ENCODE measurements around the gene UVRAG. TPM values are rescaled to one million over a fixed set of nuclear protein-coding genes. Genes with fewer than 3 reads are reported as not detected.

UVRAG gene
- total RNA-seq, 2 experiments from 2014 or later = 15.9 to 18.3 TPM

GRCh38 chr11:76129729-76130128 lies 314.7 kb downstream of the UVRAG start:
- H3K4me3 Mint-ChIP-seq = no peak overlapping the region
- H3K27ac Mint-ChIP-seq = no peak overlapping the region
- no peaks in the 10 kb centered on the region for H3K27me3 Mint-ChIP-seq (ENCODE audit: low read depth)
- no peak for DNase-seq
- peaks cover 36% of the 10 kb centered on the region for H3K4me1 Mint-ChIP-seq (ENCODE audit: low read depth)
- H3K36me3 Mint-ChIP-seq (ENCODE audit: low read depth) = peaks cover 4% of the 10 kb centered on the region
- intact Hi-C loops (cut with micrococcal nuclease) = loop anchor here (5.0 kb wide), 1 partner anchor 232 kb away; no protein-coding TSS in a partner anchor
- H3K9me3 Mint-ChIP-seq = no peaks in the 10 kb centered on the region
- CTCF ChIA-PET = interaction anchor here (1.0 to 1.4 kb wide), 2 partner anchors 22 to 62 kb away, joined by 3 read pairs; no protein-coding TSS in a partner anchor

- CTCF ChIA-PET = interaction anchor here (1.2 to 2.9 kb wide), 5 partner anchors 10 to 234 kb away, joined by 3 to 24 read pairs (median 5); no protein-coding TSS in a partner anchor
- intact Hi-C loops (cut with micrococcal nuclease) = loop anchor here (5.0 kb wide), 1 partner anchor 234 kb away; no protein-coding TSS in a partner anchor
- no peaks in the 10 kb centered on the region for H3K9me3 Mint-ChIP-seq
- peaks cover 10% of the 10 kb centered on the region for H3K36me3 Mint-ChIP-seq (ENCODE audit: low read depth)
- H3K27me3 Mint-ChIP-seq (ENCODE audit: low read depth) = no peaks in the 10 kb centered on the region
- H3K4me1 Mint-ChIP-seq (ENCODE audit: low read depth) = peaks cover 36% of the 10 kb centered on the region
- no peak overlapping the region for H3K4me3 Mint-ChIP-seq
- no peak overlapping the region for H3K27ac Mint-ChIP-seq
- DNase-seq = no peak
Observed at GRCh38 chr11:76131142-76131541, 316.1 kb downstream of the UVRAG start.

DNA sequence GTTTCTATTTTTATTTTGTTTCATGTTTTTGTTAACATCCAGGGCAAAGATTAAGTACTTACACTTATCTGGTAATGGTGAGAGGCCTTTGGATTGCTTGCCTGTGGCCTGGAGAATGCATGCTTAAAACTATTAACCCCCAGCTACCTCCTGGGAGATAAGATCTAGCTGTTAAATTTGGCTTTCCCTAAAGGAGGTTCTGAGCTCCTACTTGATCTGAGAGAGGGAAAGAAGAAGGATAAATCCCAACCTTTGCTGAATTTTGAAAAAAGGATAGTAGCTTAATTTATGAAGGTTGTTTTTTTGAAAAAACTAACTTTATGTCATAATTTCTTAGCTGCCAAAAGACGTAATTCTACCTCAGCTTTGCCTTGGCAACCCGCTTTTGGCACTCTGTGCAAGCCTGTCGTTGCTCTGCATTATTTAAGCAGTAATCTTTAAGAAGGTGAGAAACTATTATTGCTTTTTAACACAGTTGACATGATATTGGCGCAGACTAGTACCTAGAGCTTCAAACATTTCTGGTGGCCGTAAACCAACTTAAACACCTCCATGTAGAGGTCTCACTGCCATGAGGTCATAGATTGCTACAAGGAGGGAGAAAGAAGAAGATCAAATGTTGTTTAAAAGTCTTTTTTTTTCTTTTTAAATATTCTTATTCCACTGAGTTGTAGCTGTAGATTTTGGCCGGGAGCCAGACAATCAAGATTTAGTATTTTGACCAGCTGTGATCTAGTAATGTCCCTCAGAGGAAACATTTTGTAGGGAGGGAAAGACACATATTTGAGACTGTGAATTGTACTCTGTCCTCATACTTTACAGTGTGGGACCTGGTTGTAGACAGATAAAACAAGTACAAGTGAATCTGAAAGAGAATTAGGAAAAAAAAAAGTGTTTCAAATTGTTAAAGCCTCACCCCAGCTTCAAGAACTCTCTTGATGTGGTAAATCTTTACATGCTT lies 316.9 kb downstream of the UVRAG start:
- Mint-ChIP-seq H3K4me1 (ENCODE audit: low read depth) (peaks cover 36% of the 10 kb centered on the region), H3K27me3 (ENCODE audit: low read depth) (no peaks in the 10 kb centered on the region), H3K4me3 (no peak overlapping the region), H3K36me3 (ENCODE audit: low read depth) (peaks cover 8% of the 10 kb centered on the region), H3K27ac (peak overlapping the region; percentile 54), H3K9me3 (no peaks in the 10 kb centered on the region)
- CTCF ChIA-PET = interaction anchor here (0.7 to 2.9 kb wide), 6 partner anchors 11 to 235 kb away, joined by 3 to 24 read pairs (median 4); no protein-coding TSS in a partner anchor
- intact Hi-C loops (cut with micrococcal nuclease) = loop anchor here (5.0 kb wide), 1 partner anchor 235 kb away; no protein-coding TSS in a partner anchor
- no peak for DNase-seq

DNA sequence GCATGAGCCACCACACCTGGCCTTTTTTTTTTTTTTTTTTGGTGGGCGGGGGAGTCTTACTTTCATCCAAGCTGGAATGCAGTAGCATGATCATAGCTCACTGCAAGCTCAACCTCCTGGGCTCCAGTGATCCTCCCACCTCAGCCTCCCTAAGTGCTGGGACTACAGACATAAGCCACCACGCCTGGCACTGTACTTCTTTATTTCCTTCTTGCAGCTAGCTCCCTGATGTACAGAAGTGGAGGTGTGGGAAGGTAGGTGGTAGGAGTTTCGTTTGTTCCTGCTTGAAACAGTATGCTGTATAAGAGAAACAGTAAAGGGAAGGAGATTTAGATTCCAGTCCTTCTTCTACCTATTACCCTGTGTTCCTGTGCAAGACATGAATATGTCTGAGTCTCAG lies 319.2 kb downstream of the UVRAG start:
- CTCF ChIA-PET = interaction anchor here (0.6 to 2.9 kb wide), 2 partner anchors 18 to 261 kb away, joined by 3 to 24 read pairs; no protein-coding TSS in a partner anchor
- H3K9me3 Mint-ChIP-seq = no peaks in the 10 kb centered on the region
- H3K36me3 Mint-ChIP-seq (ENCODE audit: low read depth) = peaks cover 8% of the 10 kb centered on the region
- H3K4me1 Mint-ChIP-seq (ENCODE audit: low read depth) = peaks cover 35% of the 10 kb centered on the region
- no peak overlapping the region for H3K4me3 Mint-ChIP-seq
- no peak overlapping the region for H3K27ac Mint-ChIP-seq
- intact Hi-C loops (cut with micrococcal nuclease) = loop anchor here (5.0 kb wide), 1 partner anchor 237 kb away; no protein-coding TSS in a partner anchor
- no peak for DNase-seq
- H3K27me3 Mint-ChIP-seq (ENCODE audit: low read depth) = no peaks in the 10 kb centered on the region

DNA sequence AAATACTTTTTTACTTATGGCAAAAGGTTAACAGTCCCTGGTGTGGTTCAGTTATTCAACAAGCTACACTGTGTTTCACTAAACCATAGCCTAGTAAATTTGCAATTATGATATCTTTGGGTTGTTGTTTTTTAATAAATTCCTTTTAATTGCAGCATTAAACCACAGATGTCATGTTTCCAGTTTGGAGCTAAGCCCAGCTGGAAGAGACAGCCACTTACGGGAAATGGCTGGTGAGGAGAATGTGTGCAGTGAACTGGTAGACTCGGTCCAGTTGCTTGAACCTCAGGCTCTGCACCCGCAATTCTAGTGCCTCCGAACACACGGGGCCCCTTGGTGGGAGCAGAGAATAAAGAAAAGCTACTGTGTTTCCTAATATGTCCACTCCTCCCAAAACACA lies 320.5 kb downstream of the UVRAG start:
- Mint-ChIP-seq H3K36me3 (ENCODE audit: low read depth) (peaks cover 8% of the 10 kb centered on the region), H3K4me1 (ENCODE audit: low read depth) (peaks cover 25% of the 10 kb centered on the region), H3K27ac (no peak overlapping the region), H3K9me3 (no peaks in the 10 kb centered on the region), H3K4me3 (no peak overlapping the region), H3K27me3 (ENCODE audit: low read depth) (no peaks in the 10 kb centered on the region)
- CTCF ChIA-PET = interaction anchor here (1.3 kb wide), 1 partner anchor 17 kb away, joined by 6 read pairs; no protein-coding TSS in a partner anchor
- intact Hi-C loops (cut with micrococcal nuclease) = no loop called here
- no peak for DNase-seq

GRCh38 chr11:76139314-76139713 lies 324.3 kb downstream of the UVRAG start:
- no peak overlapping the region for H3K27ac Mint-ChIP-seq
- H3K27me3 Mint-ChIP-seq (ENCODE audit: low read depth) = no peaks in the 10 kb centered on the region
- intact Hi-C loops (cut with micrococcal nuclease) = no loop called here

DNA sequence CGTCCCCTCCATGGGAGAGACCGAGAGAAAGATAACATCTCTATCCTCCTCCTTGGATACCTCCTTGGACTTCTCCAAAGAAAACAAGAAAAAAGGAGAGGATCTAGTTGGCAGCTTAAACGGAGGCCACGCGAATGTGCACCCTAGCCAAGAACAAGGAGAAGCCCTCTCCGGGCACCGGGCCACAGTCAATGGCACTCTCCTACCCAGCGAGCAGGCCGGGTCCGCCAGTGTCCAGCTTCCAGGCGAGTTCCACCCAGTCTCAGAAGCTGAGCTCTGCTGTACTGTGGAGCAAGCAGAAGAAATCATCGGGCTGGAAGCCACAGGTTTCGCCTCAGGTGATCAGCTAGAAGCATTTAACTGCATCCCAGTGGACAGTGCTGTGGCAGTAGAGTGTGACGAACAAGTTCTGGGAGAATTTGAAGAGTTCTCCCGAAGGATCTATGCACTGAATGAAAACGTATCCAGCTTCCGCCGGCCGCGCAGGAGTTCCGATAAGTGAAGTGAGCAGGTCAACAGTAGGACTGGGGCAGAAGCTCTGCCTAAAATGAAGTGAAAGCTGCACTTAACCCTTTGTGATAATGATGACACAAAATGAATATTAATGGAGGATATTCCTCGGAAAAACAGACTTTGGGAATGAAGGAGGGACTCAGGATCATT lies 326.0 kb downstream of the UVRAG start:
- no peaks in the 10 kb centered on the region for H3K4me1 Mint-ChIP-seq (ENCODE audit: low read depth)
- intact Hi-C loops (cut with micrococcal nuclease) = no loop called here
- H3K27ac Mint-ChIP-seq = no peak overlapping the region
- no peak overlapping the region for H3K4me3 Mint-ChIP-seq
- no peak for DNase-seq
- CTCF ChIA-PET = interaction anchor here (0.6 to 2.9 kb wide), 2 partner anchors 11 to 969 kb away, joined by 3 to 10 read pairs; no protein-coding TSS in a partner anchor
- H3K9me3 Mint-ChIP-seq = no peaks in the 10 kb centered on the region
- H3K27me3 Mint-ChIP-seq (ENCODE audit: low read depth) = no peaks in the 10 kb centered on the region
- H3K36me3 Mint-ChIP-seq (ENCODE audit: low read depth) = peaks cover 6% of the 10 kb centered on the region

More at GRCh38 chr11:76139314-76139713, 324.3 kb downstream of the UVRAG start:
- Mint-ChIP-seq H3K36me3 (ENCODE audit: low read depth) (peaks cover 14% of the 10 kb centered on the region), H3K9me3 (no peaks in the 10 kb centered on the region), H3K4me3 (no peak overlapping the region), H3K4me1 (ENCODE audit: low read depth) (no peaks in the 10 kb centered on the region)
- no peak for DNase-seq
- CTCF ChIA-PET = no interaction called here

- DNase-seq = no peak
- Mint-ChIP-seq H3K4me1 (ENCODE audit: low read depth) (no peaks in the 10 kb centered on the region), H3K36me3 (ENCODE audit: low read depth) (peaks cover 6% of the 10 kb centered on the region), H3K4me3 (no peak overlapping the region), H3K27me3 (ENCODE audit: low read depth) (no peaks in the 10 kb centered on the region), H3K27ac (no peak overlapping the region), H3K9me3 (no peaks in the 10 kb centered on the region)
- intact Hi-C loops (cut with micrococcal nuclease) = no loop called here
- CTCF ChIA-PET = interaction anchor here (0.6 to 2.9 kb wide), 3 partner anchors 10 to 233 kb away, joined by 3 to 10 read pairs (median 3); no protein-coding TSS in a partner anchor
Observed at GRCh38 chr11:76141901-76142588, 327.0 kb downstream of the UVRAG start.

DNA sequence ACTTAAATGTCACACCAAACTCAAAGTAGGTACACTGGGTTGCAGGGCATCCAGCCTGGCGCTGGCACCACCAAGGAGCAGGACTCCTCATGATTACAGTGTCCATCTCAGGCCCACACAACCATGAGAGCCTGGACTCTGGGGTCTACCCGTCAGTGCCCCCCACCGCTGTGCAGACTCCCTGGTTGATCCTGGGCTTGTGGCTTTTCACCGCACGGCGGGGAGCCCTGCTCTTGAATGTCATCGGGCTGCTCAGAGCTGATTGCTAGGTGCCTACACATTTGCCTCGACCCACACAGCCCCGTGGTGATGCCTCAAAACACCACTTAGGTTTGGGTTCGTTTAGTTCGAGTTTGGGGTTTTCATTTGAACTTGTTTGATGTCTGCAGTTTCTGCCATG lies 328.3 kb downstream of the UVRAG start:
- Mint-ChIP-seq H3K27me3 (ENCODE audit: low read depth) (no peaks in the 10 kb centered on the region), H3K4me3 (no peak overlapping the region), H3K27ac (no peak overlapping the region), H3K36me3 (ENCODE audit: low read depth) (peaks cover 6% of the 10 kb centered on the region), H3K4me1 (ENCODE audit: low read depth) (no peaks in the 10 kb centered on the region), H3K9me3 (no peaks in the 10 kb centered on the region)
- no peak for DNase-seq
- CTCF ChIA-PET = no interaction called here
- intact Hi-C loops (cut with micrococcal nuclease) = no loop called here

GRCh38 chr11:76147106-76147740 lies 332.2 kb downstream of the UVRAG start:
- H3K4me3 Mint-ChIP-seq = no peak overlapping the region
- no peaks in the 10 kb centered on the region for H3K9me3 Mint-ChIP-seq
- peaks cover 12% of the 10 kb centered on the region for H3K27me3 Mint-ChIP-seq (ENCODE audit: low read depth)
- H3K4me1 Mint-ChIP-seq (ENCODE audit: low read depth) = peaks cover 4% of the 10 kb centered on the region
- no peak for DNase-seq
- intact Hi-C loops (cut with micrococcal nuclease) = no loop called here
- H3K27ac Mint-ChIP-seq = no peak overlapping the region
- CTCF ChIA-PET = interaction anchor here (0.8 kb wide), 1 partner anchor 250 kb away, joined by 3 read pairs; no protein-coding TSS in a partner anchor
- no peaks in the 10 kb centered on the region for H3K36me3 Mint-ChIP-seq (ENCODE audit: low read depth)

DNA sequence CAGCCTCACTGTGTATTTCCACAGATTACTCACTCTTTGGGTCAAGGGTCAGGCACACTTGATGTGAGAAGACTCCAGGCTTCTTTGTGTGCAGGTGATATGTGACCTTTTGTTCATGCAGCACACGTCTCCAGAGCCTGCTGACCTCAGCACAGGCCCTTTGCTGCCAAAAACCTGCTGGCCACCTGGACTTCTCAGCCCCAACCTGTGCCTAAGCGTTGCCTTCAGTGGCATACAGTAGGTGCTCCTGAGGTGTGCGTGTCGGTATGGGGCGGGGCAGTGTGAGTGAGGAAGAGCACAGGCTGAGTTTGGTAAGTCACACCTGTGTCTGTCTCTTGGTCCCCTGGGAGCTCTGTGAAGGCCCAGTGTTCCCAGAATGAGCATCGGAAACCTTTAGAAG lies 333.2 kb downstream of the UVRAG start:
- DNase-seq = no peak
- no peak overlapping the region for H3K4me3 Mint-ChIP-seq
- no peaks in the 10 kb centered on the region for H3K36me3 Mint-ChIP-seq (ENCODE audit: low read depth)
- peaks cover 13% of the 10 kb centered on the region for H3K4me1 Mint-ChIP-seq (ENCODE audit: low read depth)
- peaks cover 18% of the 10 kb centered on the region for H3K27me3 Mint-ChIP-seq (ENCODE audit: low read depth)
- intact Hi-C loops (cut with micrococcal nuclease) = no loop called here
- H3K27ac Mint-ChIP-seq = no peak overlapping the region
- CTCF ChIA-PET = no interaction called here
- H3K9me3 Mint-ChIP-seq = no peaks in the 10 kb centered on the region

Measured in activated naive CD4-positive, alpha-beta T cell treated with anti-CD3 and anti-CD28 coated beads for 36 hours (primary cell).